ENCODE results near the gene EXOC4.

DNA sequence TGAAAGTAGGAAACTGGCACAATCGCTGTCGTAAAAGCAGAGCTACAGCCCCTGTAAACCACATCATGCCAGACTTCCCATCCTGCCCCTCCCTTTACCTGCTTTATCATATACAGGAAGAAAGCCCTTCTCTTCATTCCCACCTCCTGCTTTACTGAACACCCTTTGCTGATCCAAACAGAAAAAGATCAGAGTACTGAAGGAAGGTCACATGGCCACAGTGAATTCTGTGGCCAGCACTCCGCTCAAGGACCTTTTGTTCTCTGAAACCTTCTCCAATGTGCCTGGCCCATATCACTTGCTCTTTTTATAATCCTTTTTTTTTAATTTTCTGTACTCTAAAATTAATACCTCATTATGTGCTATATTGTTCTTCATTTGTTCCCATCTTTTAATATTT, 765.4 kb downstream of the EXOC4 start:
- TF ChIP-seq, protein P1, sequence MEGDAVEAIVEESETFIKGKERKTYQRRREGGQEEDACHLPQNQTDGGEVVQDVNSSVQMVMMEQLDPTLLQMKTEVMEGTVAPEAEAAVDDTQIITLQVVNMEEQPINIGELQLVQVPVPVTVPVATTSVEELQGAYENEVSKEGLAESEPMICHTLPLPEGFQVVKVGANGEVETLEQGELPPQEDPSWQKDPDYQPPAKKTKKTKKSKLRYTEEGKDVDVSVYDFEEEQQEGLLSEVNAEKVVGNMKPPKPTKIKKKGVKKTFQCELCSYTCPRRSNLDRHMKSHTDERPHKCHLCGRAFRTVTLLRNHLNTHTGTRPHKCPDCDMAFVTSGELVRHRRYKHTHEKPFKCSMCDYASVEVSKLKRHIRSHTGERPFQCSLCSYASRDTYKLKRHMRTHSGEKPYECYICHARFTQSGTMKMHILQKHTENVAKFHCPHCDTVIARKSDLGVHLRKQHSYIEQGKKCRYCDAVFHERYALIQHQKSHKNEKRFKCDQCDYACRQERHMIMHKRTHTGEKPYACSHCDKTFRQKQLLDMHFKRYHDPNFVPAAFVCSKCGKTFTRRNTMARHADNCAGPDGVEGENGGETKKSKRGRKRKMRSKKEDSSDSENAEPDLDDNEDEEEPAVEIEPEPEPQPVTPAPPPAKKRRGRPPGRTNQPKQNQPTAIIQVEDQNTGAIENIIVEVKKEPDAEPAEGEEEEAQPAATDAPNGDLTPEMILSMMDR (IDR thresholded peaks at IDR 0.05) = no peak
- no peak for TF ChIP-seq POLR2A (IDR thresholded peaks at IDR 0.05)

All from lower leg skin (tissue), 3 donors.